ENCODE measurements around the gene UBE3A. TPM values are rescaled to one million over a fixed set of nuclear protein-coding genes. Genes with fewer than 3 reads are reported as not detected.

The UBE3A gene
- total and polyA plus RNA-seq, 9 of the 15 experiments (the other 6 are each of a cell fraction or from before 2014, with no cell fraction given): 29.3 to 103 (median 60.2) TPM

GRCh38 chr15:25422021-25422420, 16.8 kb downstream of the UBE3A start (continued):
- no peak for TF ChIP-seq RBM25 (IDR thresholded peaks at IDR 0.05; ENCODE audit: low read depth, low read length, severe bottlenecking)
- no peak for TF ChIP-seq PTRF (tag; IDR thresholded peaks at IDR 0.05)
- TF ChIP-seq ZMIZ1 (IDR thresholded peaks at IDR 0.05; ENCODE audit: low read depth in 2 of 2, low read length in 2 of 2): no peak
- TF ChIP-seq TFAM (CRISPR knock-in tag; conservative IDR thresholded peaks at IDR 0.05): no peak
- no peak for TF ChIP-seq ARHGAP35 (IDR thresholded peaks at IDR 0.05; ENCODE audit: partially characterized antibody)
- no peak for TF ChIP-seq ZNF121 (CRISPR knock-in tag; conservative IDR thresholded peaks at IDR 0.05)
- TF ChIP-seq BRF2 (IDR thresholded peaks at IDR 0.05; ENCODE audit: borderline replicate concordance, insufficient read depth, insufficient read length): no peak
- TF ChIP-seq ZKSCAN3 (CRISPR knock-in tag; IDR thresholded peaks at IDR 0.05): no peak
- no peak for TF ChIP-seq SNRNP70 (optimal IDR thresholded peaks at IDR 0.05; ENCODE audit: low read depth, low read length)
- no peak for TF ChIP-seq MED1 (CRISPR knock-in tag; IDR thresholded peaks at IDR 0.05; ENCODE audit: borderline replicate concordance)
- TF ChIP-seq ZNF445 (CRISPR knock-in tag; IDR thresholded peaks at IDR 0.05; ENCODE audit: low read depth): no peak
